Osteocyte (in vitro differentiated cells): Measurements from ENCODE around the gene L3MBTL1. TPM values are rescaled to one million over a fixed set of nuclear protein-coding genes. Genes with fewer than 3 reads are reported as not detected.

Experiments used
- DNase-seq: peaks from one replicate; pipeline ENCODE4 v3.0.0; 2021; ENCODE audit warnings: mixed read lengths; ENCODE audit not compliant: unreplicated experiment; ENCODE audit errors: extremely low spot score
- H3K27ac Mint-ChIP-seq: one replicate; pipeline ENCODE4 v1.8.0; 2021; ENCODE audit warnings: mild to moderate bottlenecking, mixed read lengths; ENCODE audit not compliant: unreplicated experiment
- H3K27me3 Mint-ChIP-seq: one replicate; pipeline ENCODE4 v1.8.0; 2021; ENCODE audit warnings: mixed read lengths; ENCODE audit not compliant: unreplicated experiment
- H3K36me3 Mint-ChIP-seq: one replicate; pipeline ENCODE4 v1.8.0; 2021; ENCODE audit warnings: mixed read lengths; ENCODE audit not compliant: unreplicated experiment
- H3K4me1 Mint-ChIP-seq: one replicate; pipeline ENCODE4 v1.8.0; 2021; ENCODE audit warnings: mixed read lengths; ENCODE audit not compliant: unreplicated experiment
- H3K4me3 Mint-ChIP-seq: one replicate; pipeline ENCODE4 v1.8.0; 2021; ENCODE audit warnings: mild to moderate bottlenecking, moderate library complexity, mixed read lengths; ENCODE audit not compliant: unreplicated experiment
- H3K9me3 Mint-ChIP-seq: one replicate; pipeline ENCODE4 v1.8.0; 2021; ENCODE audit warnings: mixed read lengths; ENCODE audit not compliant: unreplicated experiment
- total RNA-seq: library from RNA; stranded (reverse); gene quantifications from 2 replicates; pipeline ENCODE4 v1.2.1, GENCODE V29; 2021
- TF ChIP-seq, protein P1 (sequence below): fragments of 200-600 bp; sonication (generic); IDR thresholded peaks from 2 replicates; pipeline ENCODE4 v1.5.0; 2021; ENCODE audit warnings: antibody characterized with exemption, mild to moderate bottlenecking, moderate library complexity

The L3MBTL1 gene
- total RNA-seq, 1 donor from 2014 or later = 17.5 TPM

- H3K27me3 Mint-ChIP-seq = no peaks in the 10 kb centered on the region
- TF ChIP-seq, protein P1, sequence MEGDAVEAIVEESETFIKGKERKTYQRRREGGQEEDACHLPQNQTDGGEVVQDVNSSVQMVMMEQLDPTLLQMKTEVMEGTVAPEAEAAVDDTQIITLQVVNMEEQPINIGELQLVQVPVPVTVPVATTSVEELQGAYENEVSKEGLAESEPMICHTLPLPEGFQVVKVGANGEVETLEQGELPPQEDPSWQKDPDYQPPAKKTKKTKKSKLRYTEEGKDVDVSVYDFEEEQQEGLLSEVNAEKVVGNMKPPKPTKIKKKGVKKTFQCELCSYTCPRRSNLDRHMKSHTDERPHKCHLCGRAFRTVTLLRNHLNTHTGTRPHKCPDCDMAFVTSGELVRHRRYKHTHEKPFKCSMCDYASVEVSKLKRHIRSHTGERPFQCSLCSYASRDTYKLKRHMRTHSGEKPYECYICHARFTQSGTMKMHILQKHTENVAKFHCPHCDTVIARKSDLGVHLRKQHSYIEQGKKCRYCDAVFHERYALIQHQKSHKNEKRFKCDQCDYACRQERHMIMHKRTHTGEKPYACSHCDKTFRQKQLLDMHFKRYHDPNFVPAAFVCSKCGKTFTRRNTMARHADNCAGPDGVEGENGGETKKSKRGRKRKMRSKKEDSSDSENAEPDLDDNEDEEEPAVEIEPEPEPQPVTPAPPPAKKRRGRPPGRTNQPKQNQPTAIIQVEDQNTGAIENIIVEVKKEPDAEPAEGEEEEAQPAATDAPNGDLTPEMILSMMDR = no peak
- no peak for DNase-seq
- H3K4me1 Mint-ChIP-seq = peaks cover 19% of the 10 kb centered on the region
- H3K4me3 Mint-ChIP-seq = no peak overlapping the region
- H3K27ac Mint-ChIP-seq = no peak overlapping the region
- no peaks in the 10 kb centered on the region for H3K9me3 Mint-ChIP-seq
- H3K36me3 Mint-ChIP-seq = peaks cover 14% of the 10 kb centered on the region
These were observed 42.0 kb downstream of the L3MBTL1 start for GRCh38 chr20:43549416-43550065.

- Mint-ChIP-seq H3K36me3 (peaks cover 14% of the 10 kb centered on the region), H3K27me3 (no peaks in the 10 kb centered on the region), H3K4me3 (no peak overlapping the region), H3K27ac (no peak overlapping the region), H3K4me1 (peaks cover 19% of the 10 kb centered on the region), H3K9me3 (no peaks in the 10 kb centered on the region)
- no peak for DNase-seq
- TF ChIP-seq, protein P1 = no peak
These were observed 43.0 kb downstream of the L3MBTL1 start for GRCh38 chr20:43550456-43550855.

- TF ChIP-seq, protein P1 = no peak
- Mint-ChIP-seq H3K9me3 (no peaks in the 10 kb centered on the region), H3K27ac (no peak overlapping the region), H3K4me1 (peaks cover 34% of the 10 kb centered on the region), H3K27me3 (no peaks in the 10 kb centered on the region), H3K36me3 (no peaks in the 10 kb centered on the region), H3K4me3 (no peak overlapping the region)
- DNase-seq = no peak
These were observed 46.9 kb downstream of the L3MBTL1 start for GRCh38 chr20:43554369-43554768.

DNA sequence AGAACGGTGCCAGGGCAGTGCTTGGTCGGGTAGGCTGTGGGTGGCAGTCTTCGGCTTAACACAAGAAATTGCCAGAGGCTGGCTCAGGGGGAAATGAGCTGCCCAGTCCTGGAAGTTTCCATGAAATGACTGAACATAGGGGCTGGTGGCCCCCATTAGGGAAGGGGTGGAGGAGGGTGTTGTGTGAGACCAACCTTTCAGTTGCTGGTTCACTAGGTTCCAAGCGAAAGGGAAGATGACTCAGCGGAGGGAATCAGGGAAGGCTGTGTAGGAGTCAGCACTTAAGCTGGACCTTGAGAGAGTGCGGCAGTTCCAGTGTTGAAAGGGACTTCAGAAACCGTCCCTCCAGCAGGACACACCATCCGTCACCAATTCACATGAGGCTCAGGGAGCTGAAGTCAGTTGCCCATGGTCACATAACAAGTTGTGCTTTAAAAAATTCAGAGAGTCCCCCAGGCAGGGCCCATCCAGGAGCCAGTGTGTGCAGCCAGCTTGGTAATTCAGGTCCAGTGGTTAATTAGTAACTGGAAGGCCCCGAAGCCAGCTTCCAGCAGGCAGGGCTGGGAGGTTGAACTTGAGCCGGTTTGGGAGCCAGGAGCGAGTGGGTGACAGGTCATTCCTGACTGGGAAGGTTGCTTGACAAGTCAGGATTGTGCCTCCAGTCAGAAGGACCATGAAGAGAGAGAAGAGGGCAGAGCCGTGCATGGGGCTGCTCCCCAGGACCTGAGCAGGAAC, 51.1 kb downstream of the L3MBTL1 start, which contains the start of gene SGK2:
Gene SGK2 (plus strand): TSS at position 616 of the 735 bp plus-strand sequence. CDS start 7,469 bp downstream, outside the sequence.
- DNase-seq = no peak

More for the DNA sequence above, 51.1 kb downstream of the L3MBTL1 start, which contains the start of gene SGK2:
- Mint-ChIP-seq H3K36me3 (no peaks in the 10 kb centered on the region), H3K9me3 (no peaks in the 10 kb centered on the region), H3K4me1 (peaks cover 15% of the 10 kb centered on the region), H3K27ac (peak within 1 kb of the TSS; percentile 55), H3K4me3 (no peak within 1 kb of the TSS), H3K27me3 (no peaks in the 10 kb centered on the region)
- TF ChIP-seq, protein P1 = no peak
